Fibroblast of skin of back (primary cell): ENCODE results near the gene PSMD13. TPM values are rescaled to one million over a fixed set of nuclear protein-coding genes. Genes with fewer than 3 reads are reported as not detected.
A peak's percentile ranks its signal among the peaks of the same experiment; 100 is the strongest.
"Not testable (repeated sequence)": the region's sequence is repeated elsewhere in the genome, so short reads cannot be mapped to it uniquely, and the experiment has no call there.

ENCODE experiments used
- DNase-seq: peaks from one replicate; pipeline ENCODE4 v3.0.0-alpha.2; 2013
- polyA plus RNA-seq, 2 experiments: library from polyadenylated mRNA; unstranded; fragments of 120-200 nt; gene quantifications; one replicate each; pipeline ENCODE4 v1.2.1, GENCODE V29; 2013; ENCODE audit not compliant: insufficient read length in 2 of 2

Gene PSMD13
- 163 TPM for polyA plus RNA-seq (2013, experiment 1 of 2; ENCODE audit: insufficient read length)
- polyA plus RNA-seq (2013, experiment 2 of 2; ENCODE audit: insufficient read length) = 120 TPM

- DNase-seq = peak; percentile 86
These were observed at the start of gene PSMD13 for GRCh38 chr11:236774-237767. Gene PSMD13 (plus strand): TSS chr11:236976. CDS start chr11:237050, 74 bp downstream.

- not testable (repeated sequence) for DNase-seq
These were observed 47.5 kb upstream of the PSMD13 start for GRCh38 chr11:189200-189783.

GRCh38 chr11:189843-190311, 46.9 kb upstream of the PSMD13 start:
- DNase-seq = not testable (repeated sequence)

GRCh38 chr11:190546-190945, 46.2 kb upstream of the PSMD13 start:
- DNase-seq = not testable (repeated sequence)

- not testable (repeated sequence) for DNase-seq
These were observed 45.0 kb upstream of the PSMD13 start for GRCh38 chr11:191490-192478.

- not testable (repeated sequence) for DNase-seq
These were observed 44.1 kb upstream of the PSMD13 start, which contains the start of gene SCGB1C1 for GRCh38 chr11:192674-193128. Gene SCGB1C1 (plus strand): TSS chr11:193078. CDS start chr11:193100, 22 bp downstream.

- not testable (repeated sequence) for DNase-seq
These were observed 43.3 kb upstream of the PSMD13 start for GRCh38 chr11:193481-193880.

- DNase-seq = no peak
These were observed 39.7 kb upstream of the PSMD13 start for GRCh38 chr11:196786-197731.

- DNase-seq = no peak
These were observed 39.0 kb upstream of the PSMD13 start for GRCh38 chr11:197741-198235.

- no peak for DNase-seq
These were observed 38.5 kb upstream of the PSMD13 start for GRCh38 chr11:198236-198806.

- no peak for DNase-seq
These were observed 37.7 kb upstream of the PSMD13 start for GRCh38 chr11:199004-199581.

GRCh38 chr11:199782-200181, 37.0 kb upstream of the PSMD13 start:
- no peak for DNase-seq

- DNase-seq = no peak
These were observed 36.4 kb upstream of the PSMD13 start for GRCh38 chr11:200224-201003.

GRCh38 chr11:201966-202365, 34.8 kb upstream of the PSMD13 start:
- DNase-seq = no peak

GRCh38 chr11:202490-202889, 34.3 kb upstream of the PSMD13 start:
- DNase-seq = no peak

- DNase-seq = no peak
These were observed 33.5 kb upstream of the PSMD13 start for GRCh38 chr11:203056-203944.

- DNase-seq = no peak
These were observed 32.7 kb upstream of the PSMD13 start for GRCh38 chr11:203945-204586.
